NT2/D1 (cell line): Measurements from ENCODE around the gene HELB.

ENCODE experiments used
- SUZ12 ChIP-seq: IDR thresholded peaks from 2 replicates; pipeline ENCODE4 v1.6.1; 2011; ENCODE audit not compliant: insufficient read length, insufficient read depth; ENCODE audit errors: extremely low read depth
- YY1 ChIP-seq: IDR thresholded peaks from 2 replicates; pipeline ENCODE4 v1.6.1; 2011; ENCODE audit not compliant: insufficient read length, insufficient read depth
- ZNF274 ChIP-seq: IDR thresholded peaks from 2 replicates; pipeline ENCODE4 v1.6.1; 2011; ENCODE audit warnings: mild to moderate bottlenecking, low read depth, low read length

- TF ChIP-seq ZNF274 (no peak), SUZ12 (no peak), YY1 (no peak)
Observed at GRCh38 chr12:66312189-66312588, 9.9 kb downstream of the HELB start.
